Heart right ventricle (tissue), 16 donors: Measurements from ENCODE around the gene NFKBIZ. TPM values are rescaled to one million over a fixed set of nuclear protein-coding genes. Genes with fewer than 3 reads are reported as not detected.

Source experiments
- ATAC-seq, 8 donors: fragments of 200-7000 bp; cut with Tn5 transposase; one replicate each; pipeline ENCODE4 v1.9.1; 2020; ENCODE audit warnings: mild to moderate bottlenecking in 8 of 8, moderate library complexity in 8 of 8, moderate number of reproducible peaks in 1 of 8
- DNase-seq, 2 donors: peaks; one replicate each; pipeline ENCODE4 v3.0.0-alpha.2; 2020
- H3K27ac ChIP-seq, 10 donors: fragments of 200-600 bp; sonication (generic) in 2 of 10; one replicate each; pipeline versions ENCODE4 v1.5.0 to v1.8.0; 2020 to 2022; ENCODE audit warnings: mild to moderate bottlenecking in 3 of 10
- H3K27me3 ChIP-seq, 7 donors: fragments of 200-600 bp; one replicate each; pipeline ENCODE4 v1.8.0; 2021 to 2022; ENCODE audit warnings: mild to moderate bottlenecking in 2 of 7
- H3K36me3 ChIP-seq, 9 donors: fragments of 200-600 bp; sonication (generic) in 1 of 9; one replicate each; pipeline versions ENCODE4 v1.5.0 to v1.8.0; 2020 to 2022; ENCODE audit warnings: mild to moderate bottlenecking in 2 of 9
- H3K4me1 ChIP-seq, 9 donors: fragments of 200-600 bp; sonication (generic) in 1 of 9; one replicate each; pipeline versions ENCODE4 v1.5.0 to v1.8.0; 2020 to 2022; ENCODE audit warnings: mild to moderate bottlenecking in 4 of 9
- H3K4me3 ChIP-seq, 10 donors: fragments of 200-600 bp; sonication (generic) in 2 of 10; one replicate each; pipeline versions ENCODE4 v1.5.0 to v1.8.0; 2020 to 2022; ENCODE audit warnings: mild to moderate bottlenecking in 7 of 10, moderate library complexity in 2 of 10
- H3K9me3 ChIP-seq, 11 donors: fragments of 200-600 bp in 10 of 11; sonication (generic) in 2 of 11; one replicate each; pipeline versions ENCODE4 v1.5.0 to v1.8.0; 2013 to 2022; ENCODE audit warnings: mild to moderate bottlenecking in 2 of 11, control low read depth in 1 of 11, moderate library complexity in 1 of 11
- WGBS, 2 donors: extraction: QIAGEN DNeasy Blood & Tissue Kit; methylation state at CpG; one replicate each; pipeline ENCODE4 v1.1.7; 2013; ENCODE audit warnings: inconsistent platforms in 1 of 2; 5-methylcytosine and 5-hydroxymethylcytosine counted together
- intact Hi-C, 10 donors: fragments of 100-400 bp; cut with DNase I; formaldehyde crosslinking; loops; one replicate each; pipeline versions ENCODE4 v1.11.1 to v1.14.2; 2022
- polyA plus RNA-seq, 2 donors: library from polyadenylated mRNA; stranded (reverse); fragments of 200-250 nt; gene quantifications; one replicate each; pipeline ENCODE4 v1.2.3, GENCODE V29; 2013
- total RNA-seq, 10 donors: library from RNA; stranded (reverse); fragmentation: NEBNext Ultra II Directional in 3 of 10; extraction: Animal tissue kit (Norgen Biotek cat#: 25700) in 3 of 10; gene quantifications; one replicate each; pipeline versions ENCODE4 v1.2.1 to v1.2.4, GENCODE V29; 2021 to 2023
- TF ChIP-seq, protein P1 (sequence below), 9 donors: fragments of 200-600 bp; sonication (generic) in 2 of 9; IDR thresholded peaks; one replicate each; pipeline versions ENCODE4 v1.5.0 to v1.8.0; 2021 to 2022; ENCODE audit warnings: antibody characterized with exemption in 9 of 9, mild to moderate bottlenecking in 5 of 9, moderate library complexity in 1 of 9
- donor health status: Arrhythmogenic right ventricular cardiomyopathy.
- donor health status: ischemic (EF 13 %, LVEDD 7.1; RV severe dilation, severe dysfunction).
- donor health status: healthy with polysubstance abuse.
- donor health status: DM: no; HTN: yes; CAD: no.
- donor health status: DM: no; HTN: no; CAD: no.
- donor health status: ischemic (EF 25% LVEDD 6.9; RV normal size, moderate dysfunction).
- donor health status: ischemic (EF 25% LVEDD 5.7; RV mildly dilated, moderate dysfunction).
- donor health status: healthy.
- donor health status: DM: yes; HTN: yes; CAD: no.
- donor health status: Ischemic cardiomyopathy.
- donor health status: ischemic (EF 35%, LVEDD 5.7; RV mildly dilated, moderate dysfunction).
- donor health status: nonischemic (EF 11% LVEDD 7.7; RV severe dilation, severe dysfunction).
- donor health status: DM: yes; HTN: yes; CAD: no.
- donor health status: PGD.
- donor health status: ischemic (EF 29% LVEDD 5.4; RV normal size, mild dysfunction).
- donor health status: nonischemic (EF 23%, LVEDD 6.1; RV moderate dilation, normal function).

NFKBIZ gene
- total and polyA plus RNA-seq, 12 donors: 5.4 to 26.2 (median 11.8) TPM

DNA sequence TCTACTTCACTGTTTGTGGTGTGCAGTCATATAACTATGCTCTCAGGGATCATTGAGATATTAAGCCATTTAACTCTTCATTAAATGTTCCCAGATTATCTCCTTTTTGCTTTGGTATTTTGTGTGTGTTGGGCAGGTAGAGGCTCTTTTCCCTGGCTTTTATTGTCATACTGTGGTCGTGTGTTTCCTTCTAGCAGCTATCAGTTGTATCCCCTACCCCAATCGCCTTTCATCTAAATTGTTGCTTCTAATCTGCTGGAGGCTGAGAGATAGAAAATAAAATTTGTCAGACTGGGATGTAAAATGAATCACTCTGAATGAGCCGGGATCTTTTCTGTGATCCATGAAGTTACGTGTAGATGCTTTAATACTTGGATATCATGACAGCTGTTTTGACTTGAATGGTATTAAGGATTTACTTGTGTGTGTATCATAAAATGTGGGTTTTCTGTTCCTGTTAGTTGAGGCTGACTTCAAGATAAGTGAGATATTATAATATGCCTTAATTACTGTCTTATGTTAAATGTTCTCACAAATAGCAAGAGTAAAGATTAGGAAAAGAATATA is 9.2 kb downstream of the NFKBIZ start:
- ATAC-seq (no peak), DNase-seq (no peak)
- WGBS, 2 donors: 87 to 88% methylated on average over 4 of the region's 4 CpGs
- Histone ChIP-seq H3K4me1 (peaks cover 0 to 32% (median 3%) of the 10 kb centered on the region in 9 donors), H3K27ac (no peak overlapping the region), H3K9me3 (no peaks in the 10 kb centered on the region), H3K4me3 (no peak overlapping the region), H3K27me3 (no peaks in the 10 kb centered on the region), H3K36me3 (peaks cover 0 to 97% (median 76%) of the 10 kb centered on the region in 9 donors)
- intact Hi-C loops: no loop called here
- TF ChIP-seq, protein P1, sequence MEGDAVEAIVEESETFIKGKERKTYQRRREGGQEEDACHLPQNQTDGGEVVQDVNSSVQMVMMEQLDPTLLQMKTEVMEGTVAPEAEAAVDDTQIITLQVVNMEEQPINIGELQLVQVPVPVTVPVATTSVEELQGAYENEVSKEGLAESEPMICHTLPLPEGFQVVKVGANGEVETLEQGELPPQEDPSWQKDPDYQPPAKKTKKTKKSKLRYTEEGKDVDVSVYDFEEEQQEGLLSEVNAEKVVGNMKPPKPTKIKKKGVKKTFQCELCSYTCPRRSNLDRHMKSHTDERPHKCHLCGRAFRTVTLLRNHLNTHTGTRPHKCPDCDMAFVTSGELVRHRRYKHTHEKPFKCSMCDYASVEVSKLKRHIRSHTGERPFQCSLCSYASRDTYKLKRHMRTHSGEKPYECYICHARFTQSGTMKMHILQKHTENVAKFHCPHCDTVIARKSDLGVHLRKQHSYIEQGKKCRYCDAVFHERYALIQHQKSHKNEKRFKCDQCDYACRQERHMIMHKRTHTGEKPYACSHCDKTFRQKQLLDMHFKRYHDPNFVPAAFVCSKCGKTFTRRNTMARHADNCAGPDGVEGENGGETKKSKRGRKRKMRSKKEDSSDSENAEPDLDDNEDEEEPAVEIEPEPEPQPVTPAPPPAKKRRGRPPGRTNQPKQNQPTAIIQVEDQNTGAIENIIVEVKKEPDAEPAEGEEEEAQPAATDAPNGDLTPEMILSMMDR (IDR thresholded peaks at IDR 0.05): no peak

- ATAC-seq (no peak), DNase-seq (no peak)
- Histone ChIP-seq H3K4me3 (no peak overlapping the region), H3K27me3 (no peaks in the 10 kb centered on the region), H3K36me3 (peaks cover 0 to 83% (median 61%) of the 10 kb centered on the region in 9 donors), H3K9me3 (no peaks in the 10 kb centered on the region), H3K4me1 (peaks cover 0 to 19% (median 3%) of the 10 kb centered on the region in 9 donors), H3K27ac (no peak overlapping the region)
- intact Hi-C loops: no loop called here
- TF ChIP-seq, protein P1 (IDR thresholded peaks at IDR 0.05): no peak
- 93 to 94% methylated on average over 5 of the region's 5 CpGs for WGBS, 2 donors
These were observed 10.7 kb downstream of the NFKBIZ start for GRCh38 chr3:101859882-101860448.

DNA sequence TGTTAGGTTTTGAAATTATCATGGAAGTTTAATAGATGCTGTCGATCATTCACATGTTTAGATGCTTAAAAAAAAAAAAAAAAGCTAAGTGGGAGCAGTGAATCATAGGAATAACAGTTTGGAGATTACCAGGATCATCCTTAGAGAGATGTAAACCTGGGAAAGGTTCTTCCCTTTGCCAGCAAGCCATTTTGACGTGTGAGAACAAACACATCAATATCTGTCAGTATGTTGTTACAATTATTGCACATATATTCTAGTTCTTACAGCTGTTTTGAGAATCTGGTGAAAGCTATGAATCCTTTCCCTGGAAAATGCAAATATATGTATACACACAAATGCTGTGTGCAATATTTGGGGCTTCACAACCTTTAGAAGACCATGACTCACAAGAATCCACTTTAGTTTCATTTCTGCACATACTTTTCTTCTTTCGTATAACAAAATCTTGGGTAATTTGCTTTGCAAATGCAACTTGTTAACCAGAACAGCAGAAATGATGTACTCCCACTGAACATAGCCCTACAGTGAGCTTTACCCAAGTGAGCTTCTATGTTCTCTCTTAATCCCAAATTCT is 12.0 kb downstream of the NFKBIZ start:
- H3K4me3 ChIP-seq: no peak overlapping the region
- H3K4me1 ChIP-seq: peaks cover 0 to 12% (median 3%) of the 10 kb centered on the region in 9 donors
- H3K9me3 ChIP-seq: no peaks in the 10 kb centered on the region
- ATAC-seq (no peak), DNase-seq (no peak)
- TF ChIP-seq, protein P1 (IDR thresholded peaks at IDR 0.05): no peak
- H3K27me3 ChIP-seq: no peaks in the 10 kb centered on the region
- 90 to 92% methylated on average over 3 of the region's 3 CpGs for WGBS, 2 donors
- H3K36me3 ChIP-seq: peaks cover 0 to 70% (median 49%) of the 10 kb centered on the region in 9 donors
- no peak overlapping the region for H3K27ac ChIP-seq
- intact Hi-C loops: no loop called here

DNA sequence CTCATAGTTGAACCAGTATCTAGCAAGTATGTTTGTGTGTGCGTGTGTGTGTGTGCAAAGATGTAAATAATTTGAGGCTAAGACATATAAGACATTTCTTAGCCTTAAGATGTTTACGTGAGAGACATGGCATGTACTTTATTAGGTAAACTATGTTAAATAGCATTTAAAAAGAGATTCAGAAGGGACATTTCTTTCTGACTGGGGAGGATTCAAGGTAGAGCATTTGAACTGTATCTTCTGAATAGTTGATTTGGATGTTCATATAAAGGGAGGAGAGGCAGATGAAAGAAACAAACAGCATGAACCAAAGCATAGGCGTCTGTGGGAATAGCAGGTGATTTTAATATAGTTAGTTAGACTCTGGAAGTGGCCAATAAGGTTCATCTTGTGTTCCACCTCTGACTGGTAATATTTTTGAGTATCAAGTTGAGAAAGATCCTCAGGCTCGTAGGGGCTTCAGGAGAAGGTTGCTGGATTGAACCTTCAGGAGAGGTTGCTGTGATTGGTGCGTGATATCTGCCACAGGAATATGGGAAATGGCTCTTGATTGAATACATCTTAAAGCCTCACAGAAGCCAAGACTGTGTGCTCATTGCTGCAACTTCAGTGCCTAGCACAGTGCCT is 12.6 kb downstream of the NFKBIZ start:
- H3K4me1 ChIP-seq: peaks cover 0 to 12% (median 3%) of the 10 kb centered on the region in 9 donors
- peaks cover 0 to 64% (median 43%) of the 10 kb centered on the region in 9 donors for H3K36me3 ChIP-seq
- H3K27me3 ChIP-seq: no peaks in the 10 kb centered on the region
- 77 to 89% methylated on average over 5 of the region's 5 CpGs for WGBS, 2 donors
- H3K9me3 ChIP-seq: no peaks in the 10 kb centered on the region
- H3K27ac ChIP-seq: no peak overlapping the region
- no peak overlapping the region for H3K4me3 ChIP-seq
- intact Hi-C loops: no loop called here
- DNase-seq (no peak), ATAC-seq (no peak)
- TF ChIP-seq, protein P1 (IDR thresholded peaks at IDR 0.05): no peak
